Spleen (tissue), 7 donors: ENCODE data around the gene OR56B4.

Source experiments
- POLR2AphosphoS5 ChIP-seq, 3 donors: sonication (generic); formaldehyde crosslinking; IDR thresholded peaks; one replicate each; pipeline ENCODE4 v1.5.1; 2017; ENCODE audit warnings: antibody characterized with exemption in 3 of 3
- TF ChIP-seq, protein P1 (sequence below), 11 experiments: fragments of 200-600 bp in 7 of 11; fragments of 450-650 bp in 4 of 11; sonication (generic) in 4 of 11; IDR thresholded peaks in 8 of 11; conservative IDR thresholded peaks in 3 of 11; 1 replicate in 7 of 11; 2 replicates in 4 of 11; pipeline versions ENCODE4 v1.4.0 to v1.8.0; 2016 to 2021; ENCODE audit warnings: antibody characterized with exemption in 11 of 11, inconsistent platforms in 4 of 11, mild to moderate bottlenecking in 1 of 11
- donor health status: DM: no; HTN: no; CAD: no; lungs with moderate emphysema.
- donor health status: DM: no; HTN: no; CAD: no.
- donor health status: DM: no; HTN: no; CAD: no.

DNA sequence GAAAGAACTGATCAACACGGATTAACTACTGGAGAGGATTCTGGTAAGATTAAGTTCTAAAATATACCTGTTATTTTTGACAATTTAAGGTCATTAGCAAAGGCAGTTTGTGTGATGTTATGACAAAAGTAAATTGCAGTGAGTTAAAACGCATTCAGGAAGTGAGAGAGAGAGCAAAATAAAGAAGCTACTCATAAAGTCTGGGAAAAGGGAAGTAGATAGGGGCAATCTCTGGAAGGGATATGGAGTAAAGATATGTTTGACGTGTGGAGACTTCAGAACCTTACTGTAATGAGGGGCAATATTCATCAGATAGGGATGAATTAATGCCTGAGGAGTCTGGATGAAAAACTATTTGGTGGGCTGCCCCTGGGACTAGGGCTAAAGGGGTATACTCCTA, 16.8 kb downstream of the OR56B4 start:
- TF ChIP-seq, protein P1, sequence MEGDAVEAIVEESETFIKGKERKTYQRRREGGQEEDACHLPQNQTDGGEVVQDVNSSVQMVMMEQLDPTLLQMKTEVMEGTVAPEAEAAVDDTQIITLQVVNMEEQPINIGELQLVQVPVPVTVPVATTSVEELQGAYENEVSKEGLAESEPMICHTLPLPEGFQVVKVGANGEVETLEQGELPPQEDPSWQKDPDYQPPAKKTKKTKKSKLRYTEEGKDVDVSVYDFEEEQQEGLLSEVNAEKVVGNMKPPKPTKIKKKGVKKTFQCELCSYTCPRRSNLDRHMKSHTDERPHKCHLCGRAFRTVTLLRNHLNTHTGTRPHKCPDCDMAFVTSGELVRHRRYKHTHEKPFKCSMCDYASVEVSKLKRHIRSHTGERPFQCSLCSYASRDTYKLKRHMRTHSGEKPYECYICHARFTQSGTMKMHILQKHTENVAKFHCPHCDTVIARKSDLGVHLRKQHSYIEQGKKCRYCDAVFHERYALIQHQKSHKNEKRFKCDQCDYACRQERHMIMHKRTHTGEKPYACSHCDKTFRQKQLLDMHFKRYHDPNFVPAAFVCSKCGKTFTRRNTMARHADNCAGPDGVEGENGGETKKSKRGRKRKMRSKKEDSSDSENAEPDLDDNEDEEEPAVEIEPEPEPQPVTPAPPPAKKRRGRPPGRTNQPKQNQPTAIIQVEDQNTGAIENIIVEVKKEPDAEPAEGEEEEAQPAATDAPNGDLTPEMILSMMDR (IDR thresholded peaks at IDR 0.05 in 8 of 11, conservative IDR thresholded peaks at IDR 0.05 in 3 of 11), result no peak
- no peak for TF ChIP-seq POLR2AphosphoS5 (IDR thresholded peaks at IDR 0.05)
